NCI-H146 treated with DMSO at 0.1 percent for 48 hours (cell line): ENCODE measurements around the gene PGM2L1.

ENCODE experiments used
- DNase-seq: peaks from one replicate; lab custom pipeline; 2025; ENCODE audit not compliant: unreplicated experiment; lab: John Stamatoyannopoulos, UW

Gene PGM2L1

GRCh38 chr11:74307434-74307833, 90.8 kb downstream of the PGM2L1 start:
- DNase-seq = no peak

- no peak for DNase-seq
These were observed 91.6 kb downstream of the PGM2L1 start for GRCh38 chr11:74306435-74307175.

- no peak for DNase-seq
These were observed 99.2 kb downstream of the PGM2L1 start for GRCh38 chr11:74299015-74299414.

- DNase-seq = no peak
These were observed 100.7 kb downstream of the PGM2L1 start for GRCh38 chr11:74297484-74297883.

GRCh38 chr11:74288911-74289310, 109.3 kb downstream of the PGM2L1 start:
- no peak for DNase-seq

- no peak for DNase-seq
These were observed 110.1 kb downstream of the PGM2L1 start for GRCh38 chr11:74288161-74288560.

GRCh38 chr11:74284466-74284865, 113.8 kb downstream of the PGM2L1 start:
- DNase-seq = no peak

- DNase-seq = no peak
These were observed 114.6 kb downstream of the PGM2L1 start for GRCh38 chr11:74283580-74284180.

- DNase-seq = no peak
These were observed 115.3 kb downstream of the PGM2L1 start for GRCh38 chr11:74282914-74283371.

- DNase-seq = no peak
These were observed 115.8 kb downstream of the PGM2L1 start for GRCh38 chr11:74282421-74282820.

- DNase-seq = no peak
These were observed 117.7 kb downstream of the PGM2L1 start for GRCh38 chr11:74280494-74280893.
